HG02943 (cell line): Measurements from ENCODE around the gene RAB27B.
"Not testable (repeated sequence)": the region's sequence is repeated elsewhere in the genome, so short reads cannot be mapped to it uniquely, and the experiment has no call there.

Source experiments
- ATAC-seq: cut with Tn5 transposase; IDR thresholded peaks from one replicate; pipeline ENCODE4 v1.9.1; 2021; ENCODE audit warnings: mild to moderate bottlenecking, low read depth, moderate library complexity; ENCODE audit not compliant: unreplicated experiment

The RAB27B gene

DNA sequence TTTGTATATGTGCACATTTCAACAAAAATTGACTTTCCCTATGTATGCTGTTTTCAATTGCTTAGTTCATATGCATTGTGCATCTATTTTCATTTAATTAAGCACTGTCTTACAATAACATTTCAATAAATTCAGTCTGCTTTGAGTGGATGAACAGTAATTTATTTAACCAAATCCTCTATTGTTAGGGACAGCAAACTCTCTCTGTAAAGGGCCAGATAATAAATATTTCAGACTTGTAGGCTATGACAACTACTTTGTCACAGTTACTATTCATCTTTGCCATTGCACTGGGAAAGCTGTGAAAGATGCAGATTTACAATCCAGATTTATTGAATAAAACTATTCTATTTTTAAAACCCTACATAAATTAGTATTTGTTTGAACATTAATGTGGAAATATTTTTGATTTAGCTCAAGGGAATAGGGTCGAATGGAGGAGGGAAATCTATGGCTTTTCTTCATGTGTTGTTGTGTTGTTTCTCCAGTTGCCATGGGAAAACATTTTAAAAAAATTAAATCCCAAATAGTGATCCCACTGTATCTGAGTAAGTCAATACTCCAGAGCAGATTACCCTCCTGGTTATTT lies 14.2 kb upstream of the RAB27B start:
- no peak for ATAC-seq

DNA sequence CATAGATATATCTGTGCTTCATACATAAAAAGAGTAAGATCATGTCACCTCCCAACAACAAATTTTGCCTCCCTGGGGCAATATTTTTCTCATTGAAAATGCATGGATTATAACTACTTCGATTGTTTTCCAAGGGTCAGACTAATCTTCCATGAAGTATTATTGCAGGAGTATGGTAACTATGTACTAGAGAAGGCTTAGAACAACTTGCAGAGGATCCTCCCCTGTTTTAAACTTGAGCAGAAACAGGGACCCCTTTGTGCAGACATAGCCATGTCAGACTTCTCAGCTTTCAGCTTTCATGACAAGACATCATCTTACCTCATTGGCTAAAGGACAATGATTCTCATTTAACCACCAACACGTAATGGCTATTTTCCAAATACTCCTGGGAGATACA lies 13.2 kb upstream of the RAB27B start:
- no peak for ATAC-seq

DNA sequence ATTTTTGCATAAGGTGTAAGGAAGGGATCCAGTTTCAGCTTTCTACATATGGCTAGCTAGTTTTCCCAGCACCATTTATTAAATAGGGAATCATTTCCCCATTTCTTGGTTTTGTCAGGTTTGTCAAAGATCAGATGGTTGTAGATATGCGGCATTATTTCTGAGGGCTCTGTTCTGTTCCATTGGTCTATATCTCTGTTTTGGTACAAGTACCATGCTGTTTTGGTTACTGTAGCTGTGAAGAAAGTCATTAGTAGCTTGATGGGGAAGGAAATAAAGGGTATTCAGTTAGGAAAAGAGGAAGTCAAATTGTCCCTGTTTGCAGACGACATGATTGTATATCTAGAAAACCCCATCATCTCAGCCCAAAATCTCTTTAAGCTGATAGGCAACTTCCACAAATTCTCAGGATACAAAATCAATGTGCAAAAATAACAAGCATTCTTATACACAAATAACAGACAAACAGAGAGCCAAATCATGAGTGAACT lies 7.4 kb upstream of the RAB27B start:
- not testable (repeated sequence) for ATAC-seq

DNA sequence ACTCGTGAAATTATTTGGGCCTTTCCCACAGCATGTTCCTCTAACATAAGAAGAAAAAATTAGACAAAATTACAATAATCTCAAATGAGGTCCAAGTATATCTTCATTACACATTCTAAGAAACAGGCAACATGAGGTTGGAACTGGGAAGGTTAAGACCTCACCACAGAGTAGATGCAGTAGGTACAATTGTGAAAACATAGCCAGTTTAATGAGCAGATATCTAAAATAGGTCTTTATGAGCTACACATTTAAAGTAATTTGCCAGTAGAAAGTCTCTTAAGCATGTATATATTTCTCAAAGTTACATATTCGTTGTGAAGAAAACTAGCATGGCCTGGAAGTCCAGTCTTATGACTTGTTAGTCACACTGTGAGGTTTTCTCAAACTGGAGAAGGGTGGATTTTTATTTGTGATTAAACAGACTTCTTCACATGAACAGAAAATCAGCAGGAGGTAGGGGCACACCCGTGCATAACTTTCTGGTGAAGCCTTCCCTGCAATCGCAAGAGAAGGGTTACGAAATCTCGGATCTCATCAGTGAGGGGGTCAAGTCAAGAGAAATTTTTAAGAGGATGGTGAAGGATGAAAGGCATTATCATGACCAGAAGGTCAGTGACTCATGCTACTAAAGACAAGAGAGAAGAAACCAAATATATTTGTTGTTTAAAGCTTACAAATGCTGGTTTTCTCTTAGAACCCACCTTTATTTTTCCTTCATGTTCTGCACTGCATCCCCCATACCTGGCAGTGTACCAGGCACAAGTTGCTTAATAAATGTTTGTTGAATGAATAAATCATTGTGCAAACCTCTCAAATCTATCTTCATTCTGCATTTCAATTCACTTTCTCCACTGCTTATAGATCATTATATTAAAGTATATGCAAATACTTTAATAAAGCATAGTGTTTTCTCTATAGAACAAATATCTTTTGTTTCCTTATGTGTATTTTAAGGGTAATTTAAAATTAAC lies 5.1 kb upstream of the RAB27B start:
- no peak for ATAC-seq

DNA sequence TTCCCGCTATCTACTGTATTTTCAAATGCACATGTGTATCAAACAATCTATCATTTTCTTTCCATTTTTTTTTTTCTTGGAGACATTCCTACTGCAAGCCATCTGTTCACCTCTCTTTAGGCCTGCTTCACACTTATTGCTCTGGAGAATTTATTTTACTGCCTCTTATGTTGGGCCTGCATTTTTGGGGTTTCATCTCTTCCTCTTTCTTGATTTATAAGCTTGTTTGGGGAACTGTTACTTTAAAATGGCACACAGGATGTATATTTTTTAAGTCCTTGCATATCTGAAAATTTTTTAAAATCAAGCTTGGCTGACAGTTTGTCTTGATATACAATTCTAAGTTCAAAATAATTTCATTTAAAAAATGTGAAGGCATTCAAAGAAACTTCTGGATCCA lies 3.5 kb upstream of the RAB27B start:
- no peak for ATAC-seq

DNA sequence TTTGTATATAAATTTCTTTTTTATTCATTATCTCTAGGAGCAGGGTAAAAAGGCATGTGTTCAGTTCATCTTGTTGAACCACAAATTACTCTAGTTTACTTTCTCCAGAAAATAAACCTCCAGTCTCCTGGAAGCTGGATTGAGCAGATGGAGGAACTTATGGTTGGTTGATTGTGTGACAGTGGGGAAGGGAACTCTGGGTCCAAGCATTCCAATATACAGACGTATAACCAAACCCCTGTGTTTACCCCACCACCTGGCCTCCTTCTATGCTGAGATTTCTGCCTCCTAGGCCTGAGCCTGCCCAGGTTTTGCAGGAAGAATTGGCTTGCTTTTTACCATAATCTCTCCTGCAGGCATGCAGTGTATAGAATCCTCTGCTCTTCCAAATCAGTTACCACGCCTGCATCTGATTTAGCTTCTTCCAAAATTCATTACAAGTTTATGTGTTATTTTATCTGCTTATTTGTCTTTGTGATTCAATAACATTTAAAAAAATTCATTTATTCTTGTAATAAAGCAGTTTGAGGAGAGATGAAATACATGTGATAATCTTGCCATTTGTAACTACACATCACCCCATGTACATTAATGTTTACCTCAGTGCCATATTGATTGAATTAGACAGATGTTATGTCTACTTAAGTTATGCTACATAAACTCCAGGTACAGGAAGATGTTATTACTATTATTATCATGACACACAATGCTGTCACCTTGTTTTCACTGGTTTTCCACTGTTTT lies 2.5 kb upstream of the RAB27B start:
- ATAC-seq = no peak

DNA sequence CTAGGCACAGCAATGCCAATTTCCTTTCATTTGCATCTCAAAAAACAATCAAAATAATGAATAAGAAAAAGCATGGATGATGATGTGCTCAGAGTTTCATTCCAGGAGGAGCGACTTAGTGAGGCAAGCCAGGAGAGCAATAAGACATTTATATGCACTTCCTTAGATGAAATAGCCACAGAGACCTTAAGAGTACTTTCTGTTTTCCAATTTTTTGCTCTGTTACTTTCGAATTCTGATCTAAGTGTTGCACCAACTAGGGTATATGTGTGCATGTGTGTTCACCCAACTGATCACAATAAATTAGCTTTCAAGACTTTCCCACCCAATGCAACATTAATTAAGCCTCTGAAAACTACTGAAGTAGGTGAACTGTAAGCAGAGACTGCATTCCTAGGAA lies 709 bp downstream of the RAB27B start:
- no peak for ATAC-seq

DNA sequence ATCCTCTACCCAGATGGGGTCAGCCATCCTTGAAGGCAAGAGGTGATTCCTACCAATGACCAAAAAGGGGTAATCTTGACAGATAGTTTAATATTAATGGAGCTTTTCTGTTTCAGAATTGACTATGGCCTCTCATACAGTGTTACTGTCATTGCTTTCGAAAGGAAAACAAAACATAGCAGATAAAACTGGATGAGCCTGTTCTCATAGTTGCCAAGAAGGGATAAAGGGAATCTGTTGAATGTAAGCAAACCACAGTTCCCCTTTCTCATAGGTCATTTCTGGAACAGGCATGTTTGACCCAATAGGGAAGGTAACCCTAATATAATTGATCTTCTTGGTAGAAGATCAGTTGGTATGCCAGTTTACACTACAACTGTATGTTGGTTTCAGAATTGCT lies 1.6 kb downstream of the RAB27B start:
- ATAC-seq = no peak

DNA sequence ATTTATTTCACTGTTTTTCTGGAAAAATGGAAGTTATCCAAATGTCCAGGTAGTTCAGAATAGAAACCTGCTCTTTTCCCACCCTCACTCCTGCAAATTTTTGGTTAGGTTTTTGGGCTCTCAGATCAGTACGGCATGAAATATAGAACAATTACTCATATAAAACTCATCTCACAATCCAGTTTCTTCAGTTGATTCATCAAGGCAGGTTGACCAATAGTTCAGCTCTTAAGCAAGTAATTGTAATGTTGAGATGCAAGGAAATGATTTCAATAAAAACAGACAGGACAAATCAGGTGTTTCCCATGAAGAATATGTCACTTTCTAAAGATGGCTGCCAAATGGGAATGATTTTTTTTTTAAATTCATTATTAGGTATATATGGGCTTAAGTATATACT lies 2.0 kb downstream of the RAB27B start:
- ATAC-seq = no peak

DNA sequence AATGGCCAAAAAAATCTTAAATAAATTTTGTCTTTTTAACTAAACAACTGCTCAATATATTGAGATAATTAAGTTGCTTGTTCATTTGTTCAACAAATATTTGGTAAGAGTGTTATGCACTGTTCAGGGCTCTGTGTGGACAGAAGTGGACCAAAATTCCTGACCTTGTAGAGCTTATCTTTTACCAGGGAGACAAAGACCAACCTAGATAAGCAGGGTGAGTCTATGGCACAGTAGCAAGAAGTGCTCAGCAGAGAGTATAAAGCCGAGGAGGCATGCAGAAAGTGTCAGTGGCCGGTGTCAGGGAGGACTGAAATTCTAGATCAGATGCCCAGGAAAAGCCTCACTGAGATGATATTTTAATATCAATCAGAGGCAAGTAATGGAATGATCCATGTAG lies 2.6 kb downstream of the RAB27B start:
- ATAC-seq = no peak

DNA sequence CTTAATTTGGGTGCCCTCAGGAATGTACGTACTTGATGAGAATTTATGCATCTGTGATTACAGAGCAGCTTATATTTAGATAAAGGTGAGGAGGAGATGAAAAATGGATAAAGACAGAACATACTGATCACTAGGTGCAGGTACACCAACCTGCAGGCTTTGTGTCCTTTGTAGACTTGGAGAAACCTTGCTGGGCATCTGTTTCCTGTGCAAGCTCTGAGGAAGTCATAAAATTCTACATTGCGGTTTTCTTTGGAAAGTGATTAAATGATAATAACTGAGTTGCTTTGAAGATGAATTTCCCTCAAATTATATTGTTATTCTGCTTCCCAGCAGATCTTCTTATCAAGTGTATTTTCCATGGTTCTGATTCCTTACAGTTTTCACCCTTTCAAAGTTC lies 7.7 kb downstream of the RAB27B start:
- no peak for ATAC-seq

DNA sequence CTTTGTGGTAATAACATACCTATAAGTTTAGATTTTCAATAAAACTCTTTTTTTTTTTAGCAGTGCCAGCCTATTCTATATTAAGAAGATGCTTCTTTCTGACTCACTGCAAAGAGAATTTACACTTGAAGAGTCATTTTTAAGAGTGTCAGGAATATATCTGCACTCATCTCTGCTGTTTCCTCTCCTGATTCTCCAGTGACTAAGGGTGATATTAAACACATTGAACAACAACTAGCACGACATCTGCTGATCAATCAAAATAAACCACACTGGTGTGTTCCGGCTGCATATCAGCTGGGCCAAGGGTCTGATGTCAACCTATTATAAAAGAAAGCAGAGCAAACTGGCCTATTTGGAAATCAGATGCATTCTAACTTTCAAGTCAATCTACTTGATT lies 15.0 kb downstream of the RAB27B start:
- ATAC-seq = no peak

- no peak for ATAC-seq
Observed at GRCh38 chr18:54845787-54846186, 17.5 kb downstream of the RAB27B start.

DNA sequence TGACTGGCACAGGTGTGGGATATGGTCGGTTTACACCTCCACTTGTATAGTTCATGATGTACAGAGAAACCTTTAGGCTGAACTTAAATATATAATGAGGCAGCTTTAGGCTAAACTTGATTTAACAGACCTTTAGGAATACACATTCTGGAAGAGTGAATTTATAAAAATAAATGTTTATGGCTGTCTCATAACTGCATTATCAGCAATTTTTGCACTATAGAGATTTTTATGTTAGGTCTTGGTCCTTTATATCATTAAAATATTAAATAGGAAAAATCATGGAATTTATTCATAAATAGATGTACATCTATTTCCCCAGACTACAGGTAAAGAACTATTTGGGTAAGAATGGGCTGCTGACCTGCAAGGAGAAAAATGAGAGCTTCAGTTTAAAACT lies 19.8 kb downstream of the RAB27B start:
- no peak for ATAC-seq

- ATAC-seq = no peak
Observed at GRCh38 chr18:54849683-54850082, 21.4 kb downstream of the RAB27B start.

DNA sequence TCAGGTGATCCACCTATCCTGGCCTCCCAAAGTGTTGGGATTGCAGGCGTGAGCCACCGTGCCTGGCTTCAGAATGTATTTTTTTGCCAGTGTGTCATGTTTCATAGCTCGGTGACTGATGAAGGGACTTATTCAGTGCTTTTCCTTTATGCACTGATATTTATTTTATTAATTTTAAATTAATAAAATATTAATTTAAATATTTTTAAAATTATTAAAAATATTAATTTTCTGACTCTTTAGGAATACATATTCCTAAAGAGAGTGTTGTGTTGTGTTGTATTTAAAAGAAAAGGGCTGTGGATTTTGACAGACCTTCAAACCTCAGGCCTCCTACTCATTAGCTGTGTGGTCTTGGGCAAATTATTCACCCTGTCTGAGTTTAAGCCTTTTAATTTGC lies 22.3 kb downstream of the RAB27B start:
- ATAC-seq = no peak

DNA sequence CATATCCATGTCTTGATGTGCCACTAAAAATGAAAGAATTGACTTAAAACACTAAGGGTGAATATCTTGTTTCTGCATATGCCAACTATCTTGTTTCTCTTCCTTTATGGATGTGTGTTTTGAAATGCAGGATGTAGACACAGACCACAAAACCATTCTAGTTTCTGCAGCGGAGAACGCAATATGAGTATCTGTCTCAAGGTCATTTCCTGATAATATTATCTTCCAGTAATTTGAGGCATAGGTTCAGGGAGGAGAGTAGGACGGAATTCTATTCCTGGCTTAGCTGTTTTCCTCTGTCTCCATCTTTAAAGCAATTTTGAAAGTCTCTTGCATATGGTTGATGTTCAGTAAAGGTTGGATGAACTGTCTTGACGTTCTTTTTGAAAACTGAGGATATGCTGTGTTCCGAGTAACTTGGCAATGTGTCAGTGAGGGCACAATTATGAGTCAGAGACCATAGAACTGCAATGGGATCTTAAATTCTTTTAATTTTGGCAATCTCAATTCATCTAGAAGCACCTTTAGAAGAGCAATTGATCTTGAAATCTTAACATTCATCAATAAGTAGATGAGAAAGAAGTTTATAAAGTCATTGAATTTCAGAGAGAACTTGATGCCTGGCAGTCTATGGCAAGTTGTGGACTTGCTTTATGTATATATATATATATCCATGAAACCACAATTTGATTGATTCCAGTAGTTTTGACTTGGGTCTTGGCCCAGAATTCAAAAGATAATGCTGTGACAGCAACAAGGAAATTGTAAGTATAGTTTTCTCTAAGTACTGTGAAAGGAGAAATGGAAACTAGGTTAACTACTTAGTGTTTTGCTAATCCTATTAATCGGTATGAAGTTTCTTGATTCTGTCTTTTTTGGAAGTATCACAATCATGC lies 24.8 kb downstream of the RAB27B start:
- ATAC-seq = no peak

DNA sequence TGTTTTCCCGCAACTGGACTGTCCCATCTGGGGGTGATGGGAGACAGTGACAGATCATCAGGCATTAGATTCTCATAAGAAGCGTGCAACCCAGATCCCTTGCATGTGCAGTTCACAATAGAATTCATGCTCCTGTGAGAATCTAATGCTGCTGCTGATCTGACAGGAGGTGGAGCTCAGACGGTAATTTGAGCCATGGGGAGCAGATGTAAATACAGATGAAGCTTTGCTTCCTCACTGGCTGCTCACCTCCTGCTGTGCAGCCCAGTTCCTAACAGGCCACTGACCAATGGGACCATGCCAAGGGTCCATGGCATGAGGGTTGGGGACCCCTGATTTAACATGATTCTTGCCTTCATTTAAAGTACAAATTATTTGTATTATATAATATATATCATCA lies 26.8 kb downstream of the RAB27B start:
- ATAC-seq = not testable (repeated sequence)

DNA sequence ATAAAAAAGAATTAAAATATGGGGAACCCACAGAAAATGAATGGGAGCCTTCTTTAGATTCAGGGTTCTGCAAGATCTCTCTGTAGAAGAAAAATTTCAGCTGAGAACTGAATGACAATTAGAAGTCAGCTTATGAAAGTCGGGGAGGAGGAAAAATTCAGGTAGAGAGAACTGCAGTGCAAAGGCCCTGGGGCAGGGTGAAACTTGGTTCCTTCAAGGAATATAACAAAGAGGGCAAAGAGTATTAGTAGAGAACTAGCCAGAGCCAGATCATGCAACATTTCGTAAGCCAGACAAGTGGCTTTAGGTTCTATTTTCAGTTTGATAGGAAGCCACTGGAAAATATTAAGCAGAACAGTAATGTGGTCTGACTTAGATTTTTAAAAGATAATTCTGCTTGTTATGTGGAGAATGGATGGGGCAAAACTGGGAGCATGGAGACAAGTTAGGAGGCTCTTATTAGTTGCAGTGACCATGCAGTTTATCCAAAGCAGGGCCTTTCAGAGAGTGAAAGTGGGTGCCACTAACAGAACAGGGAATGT lies 27.9 kb downstream of the RAB27B start:
- ATAC-seq = no peak

DNA sequence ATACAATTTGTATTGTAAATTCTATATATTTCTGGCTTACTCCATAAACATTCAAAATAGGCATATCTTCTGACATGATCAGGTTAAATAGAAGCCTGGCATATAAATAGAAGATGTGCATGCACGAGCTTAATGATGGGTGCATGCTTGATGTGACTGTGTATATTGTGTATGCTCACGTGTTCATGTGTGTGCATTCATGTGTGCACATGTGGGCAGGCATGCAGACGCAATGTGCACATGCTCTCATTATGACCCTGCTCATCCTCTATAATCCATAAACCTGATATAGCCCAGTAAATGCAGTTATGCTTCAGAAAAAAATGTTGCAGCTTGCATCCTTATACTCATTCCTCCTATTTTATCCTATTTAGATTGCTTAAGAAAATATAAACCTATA lies 29.2 kb downstream of the RAB27B start:
- ATAC-seq = no peak
